ENCODE measurements around the gene RERE. TPM values are rescaled to one million over a fixed set of nuclear protein-coding genes. Genes with fewer than 3 reads are reported as not detected.

RERE gene
- total RNA-seq, 1 experiment from 2014 or later, result 14.9 TPM

- no peak for DNase-seq (ENCODE audit: low read depth)
Measured at GRCh38 chr1:8426996-8427395, 390.4 kb downstream of the RERE start.

- DNase-seq (ENCODE audit: low read depth), result no peak
Measured at GRCh38 chr1:8425781-8426161, 391.7 kb downstream of the RERE start.

GRCh38 chr1:8425150-8425780 is 392.2 kb downstream of the RERE start:
- no peak for DNase-seq (ENCODE audit: low read depth)

GRCh38 chr1:8424539-8425116 is 392.8 kb downstream of the RERE start:
- peak; percentile 47 for DNase-seq (ENCODE audit: low read depth)

GRCh38 chr1:8423692-8424538 is 393.5 kb downstream of the RERE start:
- peak; percentile 76 for DNase-seq (ENCODE audit: low read depth)

GRCh38 chr1:8423269-8423691 is 394.2 kb downstream of the RERE start:
- peak; percentile 37 for DNase-seq (ENCODE audit: low read depth)

GRCh38 chr1:8422510-8423268 is 394.8 kb downstream of the RERE start:
- DNase-seq (ENCODE audit: low read depth), result peak; percentile 37

- DNase-seq (ENCODE audit: low read depth), result no peak
Measured at GRCh38 chr1:8421721-8422120, 395.7 kb downstream of the RERE start.

GRCh38 chr1:8420318-8420717 is 397.1 kb downstream of the RERE start:
- no peak for DNase-seq (ENCODE audit: low read depth)

GRCh38 chr1:8419861-8420260 is 397.6 kb downstream of the RERE start:
- no peak for DNase-seq (ENCODE audit: low read depth)

GRCh38 chr1:8419172-8419571 is 398.3 kb downstream of the RERE start:
- no peak for DNase-seq (ENCODE audit: low read depth)

GRCh38 chr1:8418301-8418700 is 399.1 kb downstream of the RERE start:
- no peak for DNase-seq (ENCODE audit: low read depth)

GRCh38 chr1:8417625-8418024 is 399.8 kb downstream of the RERE start:
- DNase-seq (ENCODE audit: low read depth), result no peak

- DNase-seq (ENCODE audit: low read depth), result no peak
Measured at GRCh38 chr1:8416881-8417280, 400.6 kb downstream of the RERE start.

GRCh38 chr1:8415526-8416278 is 401.7 kb downstream of the RERE start:
- no peak for DNase-seq (ENCODE audit: low read depth)

GRCh38 chr1:8412183-8412831 is 405.1 kb downstream of the RERE start:
- peak; percentile 53 for DNase-seq (ENCODE audit: low read depth)

GRCh38 chr1:8411803-8412182 is 405.6 kb downstream of the RERE start:
- no peak for DNase-seq (ENCODE audit: low read depth)

- no peak for DNase-seq (ENCODE audit: low read depth)
Measured at GRCh38 chr1:8410791-8411190, 406.6 kb downstream of the RERE start.

GRCh38 chr1:8409606-8410005 is 407.8 kb downstream of the RERE start:
- no peak for DNase-seq (ENCODE audit: low read depth)

- peak; percentile 64 for DNase-seq (ENCODE audit: low read depth)
Measured at GRCh38 chr1:8409106-8409505, 408.3 kb downstream of the RERE start.
